Upper lobe of left lung (tissue), 4 donors: ENCODE measurements around the gene CDKAL1.

Source experiments
- EP300 ChIP-seq, 4 donors: sonication (generic); formaldehyde crosslinking; IDR thresholded peaks; one replicate each; pipeline ENCODE4 v1.5.1; 2017; ENCODE audit warnings: antibody characterized with exemption in 4 of 4, control low read depth in 2 of 4
- POLR2A ChIP-seq, 4 donors: fragments of 450-650 bp; IDR thresholded peaks; one replicate each; pipeline ENCODE4 v1.5.1; 2016 to 2017; ENCODE audit warnings: antibody characterized with exemption in 4 of 4, mild to moderate bottlenecking in 2 of 4
- POLR2AphosphoS5 ChIP-seq, 2 donors: sonication (generic); formaldehyde crosslinking; IDR thresholded peaks; one replicate each; pipeline ENCODE4 v1.5.1; 2017; ENCODE audit warnings: antibody characterized with exemption in 2 of 2
- TF ChIP-seq, protein P1 (sequence below), 6 experiments: fragments of 450-650 bp in 4 of 6; fragments of 200-600 bp in 2 of 6; sonication (generic) in 2 of 6; IDR thresholded peaks; one replicate each; pipeline ENCODE4 v1.5.1; 2016 to 2019; ENCODE audit warnings: antibody characterized with exemption in 6 of 6

DNA sequence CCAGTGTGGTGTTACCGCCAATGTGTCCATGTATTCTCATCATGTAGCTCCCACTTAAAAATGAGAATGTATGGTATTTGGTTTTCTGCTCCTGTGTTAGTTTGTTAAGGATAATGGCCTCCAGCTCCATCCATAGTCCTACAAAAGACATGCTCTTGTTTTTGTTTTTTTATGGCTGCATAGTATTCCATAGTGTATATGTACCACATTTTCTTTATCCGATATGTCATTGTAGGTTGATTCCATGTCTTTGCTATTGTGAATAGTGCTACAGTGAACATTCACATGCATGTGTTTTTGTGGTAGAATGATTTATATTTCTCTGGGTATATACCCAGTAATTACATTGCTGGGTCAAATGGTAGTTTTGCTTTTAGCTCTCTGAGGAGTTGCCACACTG lies 207.2 kb downstream of the CDKAL1 start:
- TF ChIP-seq, protein P1, sequence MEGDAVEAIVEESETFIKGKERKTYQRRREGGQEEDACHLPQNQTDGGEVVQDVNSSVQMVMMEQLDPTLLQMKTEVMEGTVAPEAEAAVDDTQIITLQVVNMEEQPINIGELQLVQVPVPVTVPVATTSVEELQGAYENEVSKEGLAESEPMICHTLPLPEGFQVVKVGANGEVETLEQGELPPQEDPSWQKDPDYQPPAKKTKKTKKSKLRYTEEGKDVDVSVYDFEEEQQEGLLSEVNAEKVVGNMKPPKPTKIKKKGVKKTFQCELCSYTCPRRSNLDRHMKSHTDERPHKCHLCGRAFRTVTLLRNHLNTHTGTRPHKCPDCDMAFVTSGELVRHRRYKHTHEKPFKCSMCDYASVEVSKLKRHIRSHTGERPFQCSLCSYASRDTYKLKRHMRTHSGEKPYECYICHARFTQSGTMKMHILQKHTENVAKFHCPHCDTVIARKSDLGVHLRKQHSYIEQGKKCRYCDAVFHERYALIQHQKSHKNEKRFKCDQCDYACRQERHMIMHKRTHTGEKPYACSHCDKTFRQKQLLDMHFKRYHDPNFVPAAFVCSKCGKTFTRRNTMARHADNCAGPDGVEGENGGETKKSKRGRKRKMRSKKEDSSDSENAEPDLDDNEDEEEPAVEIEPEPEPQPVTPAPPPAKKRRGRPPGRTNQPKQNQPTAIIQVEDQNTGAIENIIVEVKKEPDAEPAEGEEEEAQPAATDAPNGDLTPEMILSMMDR (IDR thresholded peaks at IDR 0.05): no peak
- TF ChIP-seq POLR2A (IDR thresholded peaks at IDR 0.05): no peak
- TF ChIP-seq POLR2AphosphoS5 (IDR thresholded peaks at IDR 0.05): no peak
- TF ChIP-seq EP300 (IDR thresholded peaks at IDR 0.05): no peak
